SK-N-SH (cell line): ENCODE results near the gene PROM2. TPM values are rescaled to one million over a fixed set of nuclear protein-coding genes. Genes with fewer than 3 reads are reported as not detected.
"Not testable (repeated sequence)": the region's sequence is repeated elsewhere in the genome, so short reads cannot be mapped to it uniquely, and the experiment has no call there.

Experiments
- CTCF ChIA-PET: fragments of 300-600, 350-600 bp; formaldehyde crosslinking; extraction: SDS; loops from one replicate; lab custom pipeline; 2021; lab: Yijun Ruan, JAX
- POLR2A ChIA-PET: fragments of 350-600 bp; sonication (Branson Sonifier 250); formaldehyde crosslinking; extraction: SDS; loops from one replicate; lab custom pipeline; 2020; ENCODE audit warnings: antibody characterized with exemption, inconsistent platforms; lab: Yijun Ruan, JAX
- DNase-seq: peaks from one replicate; pipeline ENCODE4 v3.0.0; 2012
- H2AFZ ChIP-seq: fragments of 200-600 bp; sonication (generic); 2 replicates; pipeline ENCODE4 v1.8.1; 2016; ENCODE audit warnings: antibody characterized with exemption, mild to moderate bottlenecking, low read depth
- H3F3A ChIP-seq: fragments of 200-600 bp; sonication (generic); replicated peaks from 2 replicates; pipeline ENCODE3; 2016; ENCODE audit warnings: antibody characterized with exemption, mild to moderate bottlenecking; ENCODE audit not compliant: insufficient read depth
- H3K27ac ChIP-seq, 2 experiments: fragments of 200-500 bp in 1 of 2; fragments of 200-600 bp in 1 of 2; sonication (Bioruptor generic) in 1 of 2; sonication (generic), shearing (Covaris generic) in 1 of 2; 2 replicates each; pipeline versions ENCODE4 v1.5.1 to v1.6.1; 2014 to 2016; ENCODE audit warnings: low read depth in 2 of 2, inconsistent platforms in 1 of 2, low read length in 1 of 2, mild to moderate bottlenecking in 1 of 2, mixed read lengths in 1 of 2
- H3K27me3 ChIP-seq: fragments of 200-600 bp; sonication (generic), shearing (Covaris generic); 2 replicates; pipeline ENCODE4 v1.6.1; 2016; ENCODE audit warnings: mixed run types; ENCODE audit not compliant: insufficient read depth
- H3K36me3 ChIP-seq, 2 experiments: fragments of 200-500 bp in 1 of 2; fragments of 200-600 bp in 1 of 2; sonication (Bioruptor generic) in 1 of 2; sonication (generic) in 1 of 2; replicated peaks in 1 of 2; 2 replicates each; pipeline versions ENCODE3 to v1.5.1; 2014 to 2016; ENCODE audit warnings: low read length in 1 of 2, mild to moderate bottlenecking in 1 of 2; ENCODE audit not compliant: insufficient read depth in 2 of 2, control insufficient read depth in 1 of 2
- H3K4me1 ChIP-seq, 2 experiments: fragments of 200-500 bp in 1 of 2; fragments of 200-600 bp in 1 of 2; sonication (Bioruptor generic) in 1 of 2; sonication (generic), shearing (Covaris generic) in 1 of 2; 2 replicates each; pipeline versions ENCODE4 v1.5.1 to v1.6.1; 2014 to 2016; ENCODE audit warnings: low read depth in 1 of 2, low read length in 1 of 2, mixed run types in 1 of 2; ENCODE audit not compliant: insufficient read depth in 2 of 2, control insufficient read depth in 1 of 2
- H3K4me2 ChIP-seq: fragments of 200-600 bp; sonication (generic), shearing (Covaris generic); 2 replicates; pipeline ENCODE4 v1.6.1; 2017; ENCODE audit warnings: mixed run types
- H3K4me3 ChIP-seq, 2 experiments: fragments of 200-500 bp in 1 of 2; fragments of 200-600 bp in 1 of 2; sonication (Bioruptor generic) in 1 of 2; sonication (generic), shearing (Covaris generic) in 1 of 2; 2 replicates each; pipeline versions ENCODE4 v1.5.1 to v1.8.1; 2014 to 2016; ENCODE audit warnings: low read depth in 2 of 2, inconsistent platforms in 1 of 2, low read length in 1 of 2, mild to moderate bottlenecking in 1 of 2, mixed read lengths in 1 of 2, moderate library complexity in 1 of 2
- H3K79me2 ChIP-seq: fragments of 200-600 bp; sonication (generic); 2 replicates; pipeline ENCODE4 v1.8.1; 2017; ENCODE audit warnings: mild to moderate bottlenecking; ENCODE audit not compliant: insufficient read depth
- H3K9ac ChIP-seq: fragments of 200-600 bp; sonication (generic); 2 replicates; pipeline ENCODE4 v1.6.1; 2017; ENCODE audit warnings: mixed run types
- H3K9me2 ChIP-seq: fragments of 200-600 bp; sonication (generic); 2 replicates; pipeline ENCODE4 v1.6.1; 2017; ENCODE audit warnings: mixed run types
- H3K9me3 ChIP-seq: fragments of 200-600 bp; sonication (generic); 2 replicates; pipeline ENCODE4 v1.6.1; 2017; ENCODE audit warnings: mixed run types, mild to moderate bottlenecking, moderate library complexity
- H4K20me1 ChIP-seq: fragments of 200-600 bp; sonication (generic); 2 replicates; pipeline ENCODE4 v1.6.1; 2017; ENCODE audit warnings: mild to moderate bottlenecking, mixed run types; ENCODE audit not compliant: insufficient read depth
- CHD2 ChIP-seq: fragments of 150-350 bp; IDR thresholded peaks from 2 replicates; pipeline ENCODE4 v1.6.1; 2018; ENCODE audit warnings: low read length; ENCODE audit not compliant: partially characterized antibody
- EP300 ChIP-seq, 2 experiments: IDR thresholded peaks; 2 replicates each; pipeline versions ENCODE4 v1.4.0 to v1.6.1; 2012; ENCODE audit warnings: borderline replicate concordance in 1 of 2, low read depth in 1 of 2, low read length in 1 of 2
- EZH2phosphoT487 ChIP-seq: fragments of 200-600 bp; sonication (generic); IDR thresholded peaks from 2 replicates; pipeline ENCODE4 v1.6.1; 2017; ENCODE audit warnings: low read depth, mixed run types, mild to moderate bottlenecking, antibody characterized with exemption, moderate library complexity, borderline replicate concordance
- MXI1 ChIP-seq: IDR thresholded peaks from 2 replicates; pipeline ENCODE4 v1.6.1; 2012; ENCODE audit warnings: mild to moderate bottlenecking, low read depth, low read length, improper control_type of control experiment
- NRF1 ChIP-seq: IDR thresholded peaks from 2 replicates; pipeline ENCODE4 v1.6.1; 2012; ENCODE audit warnings: low read depth, mild to moderate bottlenecking, low read length
- POLR2AphosphoS5 ChIP-seq: IDR thresholded peaks from 2 replicates; pipeline ENCODE4 v1.6.1; 2012; ENCODE audit warnings: low read depth, low read length
- RAD21 ChIP-seq: IDR thresholded peaks from 2 replicates; pipeline ENCODE4 v1.6.1; 2012; ENCODE audit warnings: mild to moderate bottlenecking, low read length
- RCOR1 ChIP-seq: fragments of 150-350 bp; IDR thresholded peaks from 2 replicates; pipeline ENCODE4 v1.6.1; 2017; ENCODE audit warnings: antibody characterized with exemption, low read length
- RFX5 ChIP-seq: IDR thresholded peaks from 2 replicates; pipeline ENCODE4 v1.6.1; 2012; ENCODE audit warnings: mild to moderate bottlenecking, improper control_type of control experiment, low read length
- WGBS: methylation state at CpG from one replicate; pipeline ENCODE4 v1.1.6; 2017; ENCODE audit warnings: low lambda C conversion rate; 5-methylcytosine and 5-hydroxymethylcytosine counted together
- polyA plus RNA-seq, 3 experiments: library from polyadenylated mRNA; depleted of rRNA; stranded (reverse); fragments of >200 nt; gene quantifications; 2 replicates each; pipeline ENCODE4 v1.2.3, GENCODE V29; 2012
- TF ChIP-seq, protein P1 (sequence below): IDR thresholded peaks from 2 replicates; pipeline ENCODE4 v1.4.0; 2012; ENCODE audit warnings: low read depth

The PROM2 gene
- polyA plus RNA-seq, 1 of the 3 experiments (the other 2 are of a cell fraction), result 0.38 TPM

DNA sequence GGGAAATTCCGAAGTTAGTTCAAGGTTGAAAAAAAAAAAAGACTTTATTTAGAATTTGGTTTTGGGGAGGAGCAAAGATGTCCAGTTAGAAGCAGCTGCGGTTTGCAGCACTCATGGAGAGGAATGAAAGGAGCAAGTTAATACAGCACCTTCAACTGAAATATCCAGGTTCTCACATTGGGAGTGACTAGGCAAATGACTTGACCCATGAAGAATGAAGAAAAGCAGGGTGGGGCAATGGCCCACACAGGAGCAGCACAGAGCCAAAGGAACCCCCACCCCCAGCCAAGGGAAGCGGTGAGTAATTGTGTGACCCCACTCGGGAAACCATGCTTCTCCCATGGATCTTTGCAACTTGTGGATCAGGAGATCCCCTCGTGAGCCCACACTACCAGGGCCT is 34.2 kb upstream of the PROM2 start:
- ChIA-PET CTCF (interaction anchor here (1.4 kb wide), 1 partner anchor 105 kb away, joined by 4 read pairs; no protein-coding TSS in a partner anchor), POLR2A (no interaction called here)
- H3K9me2 ChIP-seq, result no peaks in the 10 kb centered on the region
- TF ChIP-seq, protein P1, sequence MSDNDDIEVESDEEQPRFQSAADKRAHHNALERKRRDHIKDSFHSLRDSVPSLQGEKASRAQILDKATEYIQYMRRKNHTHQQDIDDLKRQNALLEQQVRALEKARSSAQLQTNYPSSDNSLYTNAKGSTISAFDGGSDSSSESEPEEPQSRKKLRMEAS, result no peak
- TF ChIP-seq NRF1 (no peak), RCOR1 (no peak), EP300 (IDR thresholded peaks at IDR 0.05; ENCODE audit: borderline replicate concordance in 1 of 2, low read depth in 1 of 2, low read length in 1 of 2) (no peak), RAD21 (no peak), POLR2AphosphoS5 (no peak)
- no peak overlapping the region for H3K4me3 ChIP-seq
- no peaks in the 10 kb centered on the region for H3K27me3 ChIP-seq
- H3K27ac ChIP-seq, result no peak overlapping the region
- no peak overlapping the region for H3K9ac ChIP-seq
- H2AFZ ChIP-seq, result no peak overlapping the region
- DNase-seq, result no peak
- H3F3A ChIP-seq, result no peaks in the 10 kb centered on the region
- no peaks in the 10 kb centered on the region for H3K4me1 ChIP-seq
- no peaks in the 10 kb centered on the region for H3K36me3 ChIP-seq
- H3K9me3 ChIP-seq, result no peaks in the 10 kb centered on the region
- H4K20me1 ChIP-seq, result no peaks in the 10 kb centered on the region
- no peak overlapping the region for H3K4me2 ChIP-seq
- no peaks in the 10 kb centered on the region for H3K79me2 ChIP-seq
- WGBS, result 35% methylated on average over 5 of the region's 5 CpGs

DNA sequence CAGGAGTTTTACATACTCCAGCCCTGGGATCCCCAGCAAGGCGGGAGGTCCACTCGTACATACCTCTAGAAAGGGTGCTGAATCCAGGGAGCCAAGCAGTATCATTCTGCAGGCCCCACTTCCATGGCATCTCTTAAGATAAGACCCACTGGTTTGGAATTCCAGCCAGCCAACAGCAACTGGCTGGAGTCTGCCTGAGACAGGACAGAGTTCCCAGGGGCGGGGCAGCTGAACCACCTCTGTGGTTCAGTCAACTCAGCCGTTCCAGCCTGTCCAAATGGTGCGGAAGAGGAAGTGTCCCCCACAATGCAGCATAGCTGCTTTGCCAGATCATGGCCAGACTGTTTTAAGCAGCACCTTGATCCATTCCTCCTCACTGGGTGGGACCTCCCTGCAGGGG is 33.7 kb upstream of the PROM2 start:
- Histone ChIP-seq H3F3A (no peaks in the 10 kb centered on the region), H3K27me3 (no peaks in the 10 kb centered on the region), H4K20me1 (no peaks in the 10 kb centered on the region), H2AFZ (no peak overlapping the region), H3K4me1 (no peaks in the 10 kb centered on the region), H3K79me2 (no peaks in the 10 kb centered on the region), H3K4me3 (no peak overlapping the region), H3K36me3 (no peaks in the 10 kb centered on the region), H3K9me3 (no peaks in the 10 kb centered on the region), H3K4me2 (no peak overlapping the region), H3K9me2 (no peaks in the 10 kb centered on the region), H3K27ac (no peak overlapping the region), H3K9ac (no peak overlapping the region)
- no peak for TF ChIP-seq RCOR1
- TF ChIP-seq EZH2phosphoT487, result no peak
- no peak for TF ChIP-seq MXI1
- no peak for TF ChIP-seq RFX5
- no peak for TF ChIP-seq POLR2AphosphoS5
- no peak for TF ChIP-seq CHD2
- ChIA-PET POLR2A (no interaction called here), CTCF (interaction anchor here (1.5 kb wide), 1 partner anchor 9 kb away, joined by 16 read pairs; no protein-coding TSS in a partner anchor)
- no peak for DNase-seq
- 56% methylated on average over 3 of the region's 5 CpGs for WGBS

DNA sequence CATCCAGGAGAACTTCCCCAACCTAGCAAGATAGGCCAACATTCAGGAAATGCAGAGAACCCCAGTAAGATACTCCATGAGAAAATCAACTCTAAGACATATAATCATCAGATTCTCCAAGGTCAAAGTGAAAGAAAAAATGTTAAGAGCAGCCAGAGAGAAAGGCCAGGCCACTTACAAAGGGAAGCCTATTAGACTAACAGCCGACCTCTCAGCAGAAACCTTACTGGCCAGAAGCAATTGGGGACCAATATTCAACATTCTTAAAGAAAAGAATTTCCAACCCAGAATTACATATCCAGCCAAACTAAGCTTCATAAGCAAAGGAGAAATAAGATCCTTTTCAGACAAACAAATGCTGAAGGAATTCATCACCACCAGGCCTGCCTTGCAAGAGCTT is 32.2 kb upstream of the PROM2 start:
- H3K27me3 ChIP-seq, H3K4me2 ChIP-seq, H4K20me1 ChIP-seq, H3K4me1 ChIP-seq, H3K79me2 ChIP-seq, H3K9me3 ChIP-seq, H3K36me3 ChIP-seq, H3K27ac ChIP-seq, DNase-seq, H2AFZ ChIP-seq, CTCF ChIA-PET, H3F3A ChIP-seq, H3K4me3 ChIP-seq, POLR2A ChIA-PET, H3K9ac ChIP-seq, H3K9me2 ChIP-seq: not testable (repeated sequence)
- 47% methylated on average over 1 of the region's 1 CpG for WGBS
